ENCODE results near the gene C1orf174.

DNA sequence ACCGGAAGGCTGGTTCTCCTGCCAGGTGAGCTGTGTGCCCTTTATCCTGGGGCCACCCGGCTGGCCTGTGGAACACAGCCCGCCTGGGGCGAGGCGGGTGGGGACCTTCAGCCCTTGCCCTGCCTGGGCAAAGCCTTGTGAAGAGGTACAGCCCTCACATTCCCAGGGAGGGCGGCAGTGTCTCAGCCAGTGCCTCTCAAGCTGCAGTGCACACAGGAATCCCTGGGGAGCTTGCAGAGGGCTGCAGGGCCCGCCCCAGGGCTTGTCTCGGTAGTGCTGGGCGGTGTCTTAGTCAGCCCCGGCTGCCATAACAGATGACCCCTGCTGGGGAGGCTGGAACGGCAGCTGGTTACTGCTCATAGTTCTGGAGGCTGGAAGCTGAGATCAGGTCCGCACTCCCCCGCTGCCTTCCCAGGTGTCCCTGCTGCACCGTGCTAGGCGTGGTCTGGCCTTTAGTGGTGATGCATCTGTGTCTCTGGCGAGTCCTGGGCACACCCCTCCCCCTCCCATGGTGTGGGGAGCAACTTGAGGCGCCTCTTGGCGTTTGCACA, 30.2 kb downstream of the C1orf174 start:
- TF ChIP-seq, protein P1, sequence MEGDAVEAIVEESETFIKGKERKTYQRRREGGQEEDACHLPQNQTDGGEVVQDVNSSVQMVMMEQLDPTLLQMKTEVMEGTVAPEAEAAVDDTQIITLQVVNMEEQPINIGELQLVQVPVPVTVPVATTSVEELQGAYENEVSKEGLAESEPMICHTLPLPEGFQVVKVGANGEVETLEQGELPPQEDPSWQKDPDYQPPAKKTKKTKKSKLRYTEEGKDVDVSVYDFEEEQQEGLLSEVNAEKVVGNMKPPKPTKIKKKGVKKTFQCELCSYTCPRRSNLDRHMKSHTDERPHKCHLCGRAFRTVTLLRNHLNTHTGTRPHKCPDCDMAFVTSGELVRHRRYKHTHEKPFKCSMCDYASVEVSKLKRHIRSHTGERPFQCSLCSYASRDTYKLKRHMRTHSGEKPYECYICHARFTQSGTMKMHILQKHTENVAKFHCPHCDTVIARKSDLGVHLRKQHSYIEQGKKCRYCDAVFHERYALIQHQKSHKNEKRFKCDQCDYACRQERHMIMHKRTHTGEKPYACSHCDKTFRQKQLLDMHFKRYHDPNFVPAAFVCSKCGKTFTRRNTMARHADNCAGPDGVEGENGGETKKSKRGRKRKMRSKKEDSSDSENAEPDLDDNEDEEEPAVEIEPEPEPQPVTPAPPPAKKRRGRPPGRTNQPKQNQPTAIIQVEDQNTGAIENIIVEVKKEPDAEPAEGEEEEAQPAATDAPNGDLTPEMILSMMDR (IDR thresholded peaks at IDR 0.05): no peak
- TF ChIP-seq POLR2A (IDR thresholded peaks at IDR 0.05): no peak

Data from heart left ventricle (tissue), 13 donors.